CD4-positive, CD25-positive, alpha-beta regulatory T cell (primary cell): ENCODE results near the gene STYX. TPM values are rescaled to one million over a fixed set of nuclear protein-coding genes. Genes with fewer than 3 reads are reported as not detected.

Experiments
- ATAC-seq, 2 donors: fragments of 150-1000 bp; cut with Tn5 transposase; one replicate each; pipeline ENCODE4 v1.10.0; 2021; ENCODE audit warnings: low read depth in 2 of 2, moderate number of reproducible peaks in 2 of 2, moderate library complexity in 1 of 2
- DNase-seq, 3 donors: peaks; one replicate each; pipeline versions ENCODE4 v3.0.0 to v3.0.0-alpha.2; 2012 to 2022; ENCODE audit warnings: mixed read lengths in 1 of 3
- H3K27ac ChIP-seq: one replicate; pipeline ENCODE4 v1.7.0; 2013; ENCODE audit warnings: mild to moderate bottlenecking, low read length; ENCODE audit not compliant: insufficient read depth, poor library complexity, severe bottlenecking
- H3K27me3 ChIP-seq: one replicate; pipeline ENCODE4 v1.7.0; 2013; ENCODE audit warnings: low read length; ENCODE audit not compliant: control insufficient read depth, insufficient read depth
- H3K36me3 ChIP-seq: one replicate; pipeline ENCODE4 v1.7.0; 2013; ENCODE audit warnings: mild to moderate bottlenecking, low read length, moderate library complexity; ENCODE audit not compliant: control insufficient read depth, insufficient read depth
- H3K4me1 ChIP-seq: 2 replicates; pipeline ENCODE4 v1.7.0; 2013; ENCODE audit warnings: mild to moderate bottlenecking, low read length; ENCODE audit not compliant: insufficient read depth, control insufficient read depth, poor library complexity, severe bottlenecking
- H3K4me3 ChIP-seq: one replicate; pipeline ENCODE4 v1.7.0; 2013; ENCODE audit warnings: low read depth, mild to moderate bottlenecking, low read length, moderate library complexity
- H3K9me3 ChIP-seq, 2 experiments: 1 replicate in 1 of 2; 2 replicates in 1 of 2; pipeline ENCODE4 v1.7.0; 2013; ENCODE audit warnings: low read length in 2 of 2, mild to moderate bottlenecking in 1 of 2, moderate library complexity in 1 of 2; ENCODE audit not compliant: control insufficient read depth in 2 of 2
- H3K27ac Mint-ChIP-seq, 3 donors: one replicate each; pipeline ENCODE4 v1.8.0; 2020 to 2022; ENCODE audit warnings: mild to moderate bottlenecking in 3 of 3, mixed read lengths in 3 of 3, moderate library complexity in 2 of 3
- H3K27me3 Mint-ChIP-seq: one replicate; pipeline ENCODE4 v1.8.0; 2022; ENCODE audit warnings: mild to moderate bottlenecking, mixed read lengths
- H3K36me3 Mint-ChIP-seq: one replicate; pipeline ENCODE4 v1.8.0; 2020; ENCODE audit warnings: mixed read lengths
- H3K4me1 Mint-ChIP-seq, 4 donors: one replicate each; pipeline ENCODE4 v1.8.0; 2020 to 2022; ENCODE audit warnings: mixed read lengths in 4 of 4, mild to moderate bottlenecking in 1 of 4
- H3K4me3 Mint-ChIP-seq, 4 donors: one replicate each; pipeline ENCODE4 v1.8.0; 2020 to 2022; ENCODE audit warnings: mild to moderate bottlenecking in 4 of 4, mixed read lengths in 4 of 4, moderate library complexity in 3 of 4
- H3K9me3 Mint-ChIP-seq, 7 donors: one replicate each; pipeline ENCODE4 v1.8.0; 2020 to 2022; ENCODE audit warnings: mixed read lengths in 7 of 7, mild to moderate bottlenecking in 3 of 7, moderate library complexity in 2 of 7
- polyA plus RNA-seq, 4 donors: library from polyadenylated mRNA; unstranded; fragments of 300-500 nt; fragmentation: Illumina TruSeq; gene quantifications; one replicate each; pipeline ENCODE4 v1.2.3, GENCODE V29; 2021
- total RNA-seq: library from RNA; stranded (reverse); gene quantifications from one replicate; pipeline ENCODE4 v1.2.3, GENCODE V29; 2022

STYX gene
- total and polyA plus RNA-seq, 5 donors from 2014 or later, result 33.0 to 45.2 (median 37.9) TPM

- Histone ChIP-seq H3K4me1 (peaks cover 45% of the 10 kb centered on the region), H3K27ac (peak overlapping the region; percentile 84), H3K36me3 (no peaks in the 10 kb centered on the region), H3K27me3 (no peaks in the 10 kb centered on the region), H3K4me3 (peak overlapping the region; percentile 96), H3K9me3 (no peaks in the 10 kb centered on the region)
- H3K27me3 Mint-ChIP-seq, result peaks cover 5% of the 10 kb centered on the region
- H3K4me1 Mint-ChIP-seq, result peaks cover 18 to 47% (median 38%) of the 10 kb centered on the region in 4 donors
- H3K4me3 Mint-ChIP-seq, result peak overlapping the region; percentile 94 to 100 (median 100)
- ATAC-seq (peak; percentile 70 to 72), DNase-seq (peak; percentile 50 to 89 (median 73))
- peak overlapping the region; percentile 95 to 98 (median 98) for H3K27ac Mint-ChIP-seq
- H3K9me3 Mint-ChIP-seq, result peaks cover 0 to 2% (median 0%) of the 10 kb centered on the region in 7 donors
- no peaks in the 10 kb centered on the region for H3K36me3 Mint-ChIP-seq
Observed at GRCh38 chr14:52694761-52695480, 35.0 kb upstream of the STYX start.

DNA sequence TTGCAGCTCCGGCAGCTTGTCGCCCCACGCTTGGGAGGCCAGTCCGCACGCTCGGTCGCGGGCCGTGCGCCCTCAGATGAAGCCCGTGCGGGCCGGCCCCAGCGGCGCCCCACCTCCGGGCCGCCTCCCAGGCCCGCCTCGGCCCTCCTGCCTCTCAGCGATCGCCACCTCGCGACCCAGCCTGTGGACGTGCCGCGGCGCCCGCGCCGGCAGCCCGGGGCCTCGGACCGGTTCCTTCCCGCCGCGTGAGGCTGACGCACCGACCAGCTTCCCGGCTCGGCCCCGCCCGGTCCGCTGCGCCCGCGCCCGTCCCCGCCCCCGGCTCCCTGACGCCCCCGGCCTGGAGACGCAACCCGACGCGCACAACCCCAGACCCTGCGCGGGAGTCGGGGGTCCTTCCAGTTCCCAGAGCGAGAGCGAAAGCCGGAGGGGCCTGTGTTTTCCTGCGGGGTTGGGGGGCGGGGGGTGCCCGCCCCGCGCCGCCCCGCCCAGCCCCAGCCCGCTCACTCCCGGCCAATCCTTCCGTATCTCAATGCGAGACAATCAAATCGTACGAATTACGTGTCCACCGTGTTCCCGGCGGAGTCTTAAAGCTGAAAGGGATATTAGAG, 34.4 kb upstream of the STYX start, which contains the start of gene ERO1A:
Gene ERO1A (minus strand): TSS at position 78 of the 611 bp plus-strand sequence. CDS start 77 bp downstream, at position 1.
- peaks cover 5% of the 10 kb centered on the region for H3K27me3 Mint-ChIP-seq
- DNase-seq (peak; percentile 52 to 64 (median 62)), ATAC-seq (peak; percentile 59 to 65)
- Histone ChIP-seq H3K4me3 (peak within 1 kb of the TSS; percentile 96), H3K9me3 (no peaks in the 10 kb centered on the region), H3K27ac (peak within 1 kb of the TSS; percentile 84), H3K36me3 (no peaks in the 10 kb centered on the region), H3K27me3 (no peaks in the 10 kb centered on the region), H3K4me1 (peaks cover 43% of the 10 kb centered on the region)
- H3K36me3 Mint-ChIP-seq, result no peaks in the 10 kb centered on the region
- H3K9me3 Mint-ChIP-seq, result peaks cover 0 to 2% (median 0%) of the 10 kb centered on the region in 7 donors
- peaks cover 14 to 41% (median 33%) of the 10 kb centered on the region in 4 donors for H3K4me1 Mint-ChIP-seq
- H3K27ac Mint-ChIP-seq, result peak within 1 kb of the TSS; percentile 95 to 98 (median 98)
- peak within 1 kb of the TSS; percentile 98 to 100 (median 100) for H3K4me3 Mint-ChIP-seq

DNA sequence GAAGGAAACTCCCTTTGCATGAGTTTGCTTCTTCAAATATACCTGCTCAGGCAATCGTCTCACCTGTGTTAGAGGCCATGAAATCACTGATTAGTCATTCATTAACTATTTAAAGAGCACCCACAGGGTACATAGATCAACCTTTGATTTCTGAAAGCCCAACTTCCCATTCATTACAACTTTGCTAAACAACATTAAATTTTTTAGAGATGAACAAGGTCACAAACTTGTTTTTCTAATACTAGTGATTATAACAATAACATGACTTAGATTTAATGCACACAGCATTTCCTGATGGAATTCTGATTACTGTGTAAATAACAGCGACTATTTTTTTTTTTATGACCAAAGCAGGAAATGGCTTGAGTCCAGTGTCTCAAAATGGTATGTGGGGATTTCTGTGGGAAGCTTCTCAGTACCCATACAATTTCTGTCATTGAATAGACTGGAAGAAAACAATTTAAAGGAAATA, 29.2 kb upstream of the STYX start:
- H3K27me3 ChIP-seq, result no peaks in the 10 kb centered on the region
- ATAC-seq (no peak), DNase-seq (no peak)
- H3K4me3 ChIP-seq, result no peak overlapping the region
- H3K4me1 ChIP-seq, result no peaks in the 10 kb centered on the region
- no peak overlapping the region for H3K27ac ChIP-seq
- peaks cover 5% of the 10 kb centered on the region for H3K27me3 Mint-ChIP-seq
- H3K4me1 Mint-ChIP-seq, result peaks cover 0 to 3% (median 0%) of the 10 kb centered on the region in 4 donors
- H3K27ac Mint-ChIP-seq, result no peak overlapping the region
- H3K4me3 Mint-ChIP-seq, result no peak overlapping the region
- no peaks in the 10 kb centered on the region for H3K36me3 Mint-ChIP-seq
- H3K9me3 Mint-ChIP-seq, result no peaks in the 10 kb centered on the region
- no peaks in the 10 kb centered on the region for H3K9me3 ChIP-seq
- no peaks in the 10 kb centered on the region for H3K36me3 ChIP-seq

DNA sequence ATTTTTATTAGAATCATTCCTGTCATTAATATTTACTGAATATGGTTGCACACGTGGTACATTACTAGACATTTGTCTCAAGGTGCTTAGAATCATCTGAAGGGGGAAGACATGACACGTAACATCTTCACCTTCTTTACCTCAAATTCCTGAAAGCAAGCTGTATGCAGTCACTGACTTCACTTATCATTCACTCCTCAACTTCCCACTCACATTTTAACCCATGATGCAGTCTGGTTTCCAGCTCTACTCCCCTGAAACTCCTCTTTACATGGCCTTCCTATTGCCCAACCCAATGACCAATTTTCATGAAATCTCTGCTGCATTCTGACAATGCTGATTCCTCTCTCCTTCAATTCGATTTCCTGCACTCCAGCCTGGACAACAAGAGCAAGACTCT, 28.7 kb upstream of the STYX start:
- Histone ChIP-seq H3K36me3 (no peaks in the 10 kb centered on the region), H3K27ac (no peak overlapping the region), H3K9me3 (no peaks in the 10 kb centered on the region), H3K4me1 (no peaks in the 10 kb centered on the region), H3K27me3 (no peaks in the 10 kb centered on the region), H3K4me3 (no peak overlapping the region)
- ATAC-seq (no peak), DNase-seq (no peak)
- peaks cover 5% of the 10 kb centered on the region for H3K27me3 Mint-ChIP-seq
- H3K4me1 Mint-ChIP-seq, result peaks cover 0 to 7% (median 2%) of the 10 kb centered on the region in 4 donors
- H3K27ac Mint-ChIP-seq, result no peak overlapping the region
- H3K36me3 Mint-ChIP-seq, result no peaks in the 10 kb centered on the region
- peak overlapping the region in 1 of 4 donors; percentile 58 for H3K4me3 Mint-ChIP-seq
- no peaks in the 10 kb centered on the region for H3K9me3 Mint-ChIP-seq

- Histone ChIP-seq H3K4me1 (peaks cover 16% of the 10 kb centered on the region), H3K36me3 (no peaks in the 10 kb centered on the region), H3K9me3 (no peaks in the 10 kb centered on the region), H3K27ac (no peak overlapping the region), H3K27me3 (no peaks in the 10 kb centered on the region), H3K4me3 (no peak overlapping the region)
- no peaks in the 10 kb centered on the region for H3K36me3 Mint-ChIP-seq
- ATAC-seq (no peak), DNase-seq (no peak)
- H3K27ac Mint-ChIP-seq, result no peak overlapping the region
- no peak overlapping the region for H3K4me3 Mint-ChIP-seq
- H3K27me3 Mint-ChIP-seq, result peaks cover 5% of the 10 kb centered on the region
- no peaks in the 10 kb centered on the region for H3K9me3 Mint-ChIP-seq
- peaks cover 10 to 27% (median 19%) of the 10 kb centered on the region in 4 donors for H3K4me1 Mint-ChIP-seq
Observed at GRCh38 chr14:52703225-52703624, 26.7 kb upstream of the STYX start.

DNA sequence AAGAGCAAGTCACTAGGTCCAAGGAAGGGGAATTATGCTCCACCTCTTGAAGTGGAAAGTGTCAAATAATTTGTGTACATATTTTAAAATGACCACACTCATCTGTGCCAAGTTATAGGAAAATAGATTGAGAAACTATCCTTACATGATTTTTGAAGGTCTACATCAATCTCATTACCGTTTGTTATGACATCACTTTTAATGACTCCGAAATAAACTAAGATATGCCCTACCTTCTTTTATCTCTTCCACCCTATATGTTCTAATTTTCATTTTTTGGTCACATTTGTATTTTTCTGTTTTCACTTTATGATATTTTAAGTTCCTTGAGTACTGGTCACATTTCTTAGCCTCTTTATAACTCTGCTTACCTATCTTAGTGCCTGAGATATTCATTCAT, 26.3 kb upstream of the STYX start:
- Histone ChIP-seq H3K9me3 (no peaks in the 10 kb centered on the region), H3K27ac (no peak overlapping the region), H3K27me3 (no peaks in the 10 kb centered on the region), H3K4me1 (peaks cover 21% of the 10 kb centered on the region), H3K4me3 (no peak overlapping the region), H3K36me3 (peaks cover 3% of the 10 kb centered on the region)
- Mint-ChIP-seq H3K4me1 (peaks cover 15 to 31% (median 24%) of the 10 kb centered on the region in 4 donors), H3K9me3 (no peaks in the 10 kb centered on the region), H3K4me3 (peak overlapping the region in 1 of 4 donors; percentile 5), H3K27ac (no peak overlapping the region), H3K36me3 (peaks cover 2% of the 10 kb centered on the region), H3K27me3 (peaks cover 5% of the 10 kb centered on the region)
- no peak for DNase-seq
- no peak for ATAC-seq

DNA sequence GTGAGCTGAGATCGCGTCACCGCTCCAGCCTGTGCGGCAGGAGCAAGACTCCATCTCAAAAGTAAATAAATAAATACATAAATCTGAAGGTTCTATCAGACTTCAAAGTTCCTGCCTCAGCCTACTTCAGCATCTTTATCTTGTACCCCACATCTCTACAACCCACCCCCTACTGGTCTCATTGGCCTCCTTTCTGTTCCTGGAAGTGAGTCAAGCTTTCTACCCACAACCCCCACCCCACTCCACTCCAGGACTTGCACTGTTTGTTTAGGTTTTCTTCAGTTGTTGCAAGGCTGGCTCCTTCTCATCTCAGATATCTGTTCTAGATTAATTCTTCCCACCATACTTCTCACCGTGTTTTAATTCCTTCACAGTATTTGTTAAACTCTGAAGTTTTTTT, 23.7 kb upstream of the STYX start:
- H3K27me3 Mint-ChIP-seq, result peaks cover 5% of the 10 kb centered on the region
- H3K4me3 Mint-ChIP-seq, result peak overlapping the region; percentile 92 to 100 (median 96)
- peak overlapping the region; percentile 92 for H3K4me3 ChIP-seq
- peaks cover 25% of the 10 kb centered on the region for H3K4me1 ChIP-seq
- H3K27ac Mint-ChIP-seq, result peak overlapping the region; percentile 94 to 97 (median 95)
- H3K27ac ChIP-seq, result peak overlapping the region; percentile 90
- H3K36me3 ChIP-seq, result peaks cover 28% of the 10 kb centered on the region
- H3K4me1 Mint-ChIP-seq, result peaks cover 22 to 54% (median 40%) of the 10 kb centered on the region in 4 donors
- peaks cover 21% of the 10 kb centered on the region for H3K36me3 Mint-ChIP-seq
- no peaks in the 10 kb centered on the region for H3K9me3 ChIP-seq
- ATAC-seq (peak in 1 of 2 donors; percentile 17), DNase-seq (peak; percentile 23 to 80 (median 34))
- no peaks in the 10 kb centered on the region for H3K27me3 ChIP-seq
- H3K9me3 Mint-ChIP-seq, result no peaks in the 10 kb centered on the region
